ENCODE measurements around the gene GLT8D1.
"Not testable (repeated sequence)": the region's sequence is repeated elsewhere in the genome, so short reads cannot be mapped to it uniquely, and the experiment has no call there.

DNA sequence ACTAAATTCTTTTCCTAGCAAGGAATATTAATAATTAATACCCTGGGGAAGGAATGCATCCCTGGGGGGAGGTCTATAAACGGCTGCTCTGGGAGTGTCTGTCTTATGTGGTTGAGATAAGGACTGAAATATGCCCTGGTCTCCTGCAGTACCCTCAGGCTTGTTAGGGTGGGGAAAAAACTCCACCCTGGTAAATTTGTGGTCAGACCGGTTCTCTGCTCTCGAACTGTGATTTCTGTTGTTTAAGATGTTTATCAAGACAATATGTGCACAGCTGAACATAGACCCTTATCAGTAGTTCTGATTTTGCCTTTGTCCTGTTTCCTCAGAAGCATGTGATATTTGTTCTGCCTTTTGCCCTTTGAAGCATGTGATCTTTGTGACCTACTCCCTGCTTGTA, 23.2 kb upstream of the GLT8D1 start:
- not testable (repeated sequence) for TF ChIP-seq CTCF (IDR thresholded peaks at IDR 0.05; ENCODE audit: insufficient read depth, low read length, poor library complexity, severe bottlenecking); EZH2phosphoT487 (conservative IDR thresholded peaks at IDR 0.05; ENCODE audit: low read length)

Data from SU-DHL-6 (cell line).